ENCODE data around the gene TFDP2. TPM values are rescaled to one million over a fixed set of nuclear protein-coding genes. Genes with fewer than 3 reads are reported as not detected.

The TFDP2 gene
- total RNA-seq (10 to 100 TPM; 23.8 to 40.5 (median 29.4) TPM), polyA plus RNA-seq (1 to 10 TPM; 4.1 to 6.1 (median 5.9) TPM)
- long read RNA-seq, donor 1, partial matches to known transcripts: 0 of 1 reads
- long read RNA-seq, donor 1, other reads (novel, unspliced or antisense): 0 of 1 reads
- long read RNA-seq, donor 2, full-length matches to known transcripts: 5 of 5 reads
- long read RNA-seq, donor 2, partial matches to known transcripts: 0 of 5 reads
- long read RNA-seq, donor 2, other reads (novel, unspliced or antisense): 0 of 5 reads

GRCh38 chr3:142148792-142149672, at the start of gene TFDP2:
TFDP2 (minus strand) TSS chr3:142149544; CDS start chr3:142101749, 47,795 bp downstream.
- H3K36me3 ChIP-seq: no peaks in the 10 kb centered on the region
- no peaks in the 10 kb centered on the region for H3K9me3 ChIP-seq
- peak within 1 kb of the TSS; percentile 80 to 96 (median 88) for H3K4me3 ChIP-seq
- peaks cover 4 to 44% (median 24%) of the 10 kb centered on the region in 6 donors for H3K4me1 ChIP-seq
- 0 to 1% (median 0%) methylated on average over 24 to 83 of the region's 83 CpGs for WGBS, 5 donors
- intact Hi-C loops (cut with DNase I; ENCODE audit: low total_unique reads): no loop called here
- H3K27ac ChIP-seq: peak within 1 kb of the TSS; percentile 70 to 91 (median 88)
- peak; percentile 97 for DNase-seq
- H3K27me3 ChIP-seq (replicated peaks in 1 of 7): no peaks in the 10 kb centered on the region
- TF ChIP-seq POLR2A (IDR thresholded peaks at IDR 0.05): no peak
- TF ChIP-seq CTCF (IDR thresholded peaks at IDR 0.05 in 8 of 11, conservative IDR thresholded peaks at IDR 0.05 in 3 of 11): peak in 1 of 11 experiments; percentile 28
- TF ChIP-seq POLR2AphosphoS5 (IDR thresholded peaks at IDR 0.05): peak; percentile 81 to 93 (median 92)

GRCh38 chr3:142188846-142189245, 39.5 kb upstream of the TFDP2 start:
- Histone ChIP-seq H3K27me3 (replicated peaks in 1 of 7) (no peaks in the 10 kb centered on the region), H3K27ac (no peak overlapping the region), H3K4me3 (no peak overlapping the region), H3K4me1 (no peaks in the 10 kb centered on the region), H3K9me3 (no peaks in the 10 kb centered on the region), H3K36me3 (peaks cover 0 to 47% (median 0%) of the 10 kb centered on the region in 6 donors)
- intact Hi-C loops (cut with DNase I; ENCODE audit: low total_unique reads): no loop called here
- DNase-seq: no peak
- TF ChIP-seq POLR2AphosphoS5 (IDR thresholded peaks at IDR 0.05): no peak
- TF ChIP-seq CTCF (IDR thresholded peaks at IDR 0.05 in 8 of 11, conservative IDR thresholded peaks at IDR 0.05 in 3 of 11): no peak
- TF ChIP-seq POLR2A (IDR thresholded peaks at IDR 0.05): no peak

GRCh38 chr3:142180761-142181362, 31.5 kb upstream of the TFDP2 start:
- Histone ChIP-seq H3K27me3 (replicated peaks in 1 of 7) (no peaks in the 10 kb centered on the region), H3K36me3 (peaks cover 0 to 90% (median 31%) of the 10 kb centered on the region in 6 donors), H3K4me3 (no peak overlapping the region), H3K9me3 (no peaks in the 10 kb centered on the region), H3K27ac (no peak overlapping the region), H3K4me1 (no peaks in the 10 kb centered on the region)
- 90 to 94% (median 93%) methylated on average over 6 of the region's 6 CpGs for WGBS, 5 donors
- intact Hi-C loops (cut with DNase I; ENCODE audit: low total_unique reads): no loop called here
- TF ChIP-seq CTCF (IDR thresholded peaks at IDR 0.05 in 8 of 11, conservative IDR thresholded peaks at IDR 0.05 in 3 of 11) (peak in 7 of 11 experiments; percentile 25 to 53 (median 39)), POLR2AphosphoS5 (IDR thresholded peaks at IDR 0.05) (no peak)
- no peak for DNase-seq
